SK-N-SH (cell line): ENCODE measurements around the gene CACNA2D4.

Experiments
- ELF1 ChIP-seq: IDR thresholded peaks from 2 replicates; pipeline ENCODE4 v1.4.0; 2012
- GATA2 ChIP-seq: sonication (generic); formaldehyde crosslinking; IDR thresholded peaks from 2 replicates; pipeline ENCODE4 v1.5.0; 2020; ENCODE audit warnings: mild to moderate bottlenecking, missing genetic modification reagents
- POLR2AphosphoS5 ChIP-seq: IDR thresholded peaks from 2 replicates; pipeline ENCODE4 v1.6.1; 2012; ENCODE audit warnings: low read depth, low read length
- RAD21 ChIP-seq: IDR thresholded peaks from 2 replicates; pipeline ENCODE4 v1.6.1; 2012; ENCODE audit warnings: mild to moderate bottlenecking, low read length
- TAF1 ChIP-seq: IDR thresholded peaks from 2 replicates; pipeline ENCODE4 v1.6.1; 2012; ENCODE audit warnings: low read depth, mild to moderate bottlenecking, low read length, moderate library complexity, borderline replicate concordance
- TF ChIP-seq, protein P1 (sequence below): IDR thresholded peaks from 2 replicates; pipeline ENCODE4 v1.4.0; 2012; ENCODE audit warnings: low read depth
- TF ChIP-seq, protein P2 (sequence below): fragments of 200-600 bp; sonication (generic); IDR thresholded peaks from 2 replicates; pipeline ENCODE4 v1.6.1; 2017; ENCODE audit warnings: antibody characterized with exemption, mild to moderate bottlenecking, moderate library complexity
- TF ChIP-seq, protein P3 (sequence below): IDR thresholded peaks from 2 replicates; pipeline ENCODE4 v1.6.1; 2012; ENCODE audit warnings: mild to moderate bottlenecking, low read depth, low read length, moderate library complexity

DNA sequence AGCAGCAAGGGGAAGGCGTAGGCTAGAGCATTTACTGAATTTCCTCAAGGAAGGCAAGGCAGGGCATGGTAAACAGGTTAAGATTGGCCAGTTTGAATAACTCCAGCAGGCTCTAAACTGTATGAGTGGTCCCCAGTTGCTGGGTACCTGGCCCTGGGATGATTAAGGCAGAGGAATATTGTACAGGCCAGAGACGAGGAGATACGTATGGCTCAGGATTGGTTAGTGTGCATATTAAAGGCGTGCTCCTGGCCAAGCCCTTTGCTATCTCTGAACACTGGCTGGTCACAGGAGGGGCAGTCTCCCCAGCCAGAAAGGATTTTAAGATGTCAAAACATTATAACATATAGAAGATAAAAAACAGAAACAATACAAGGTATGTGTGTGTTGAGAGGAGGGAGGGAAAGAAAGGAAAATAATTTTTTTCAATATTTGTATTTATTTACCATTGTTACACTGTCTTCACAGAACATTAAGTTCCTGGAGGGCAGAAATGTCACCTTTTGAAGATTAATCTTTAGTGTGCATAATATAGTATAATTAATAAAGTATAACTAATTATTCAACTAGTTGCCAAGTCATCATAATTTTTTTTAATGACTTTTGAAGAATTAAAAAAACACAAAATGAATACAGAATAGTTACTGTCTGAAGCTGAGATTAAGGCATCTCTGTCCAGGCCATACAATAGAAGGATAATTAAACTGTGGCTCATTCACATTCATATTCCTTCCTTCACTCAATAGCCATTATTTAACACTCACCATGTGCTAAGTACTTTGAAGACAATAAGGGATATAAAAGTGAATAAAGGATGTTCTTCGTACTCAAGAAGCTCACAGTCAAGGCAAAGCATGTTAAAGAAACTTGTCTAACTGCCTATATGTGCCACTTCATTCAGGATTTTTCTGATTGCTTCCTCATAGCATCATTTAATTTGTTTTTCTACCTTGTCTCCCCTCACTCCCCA lies 43.9 kb upstream of the CACNA2D4 start:
- TF ChIP-seq, protein P1, sequence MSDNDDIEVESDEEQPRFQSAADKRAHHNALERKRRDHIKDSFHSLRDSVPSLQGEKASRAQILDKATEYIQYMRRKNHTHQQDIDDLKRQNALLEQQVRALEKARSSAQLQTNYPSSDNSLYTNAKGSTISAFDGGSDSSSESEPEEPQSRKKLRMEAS: no peak
- TF ChIP-seq RAD21: no peak
- TF ChIP-seq, protein P2, sequence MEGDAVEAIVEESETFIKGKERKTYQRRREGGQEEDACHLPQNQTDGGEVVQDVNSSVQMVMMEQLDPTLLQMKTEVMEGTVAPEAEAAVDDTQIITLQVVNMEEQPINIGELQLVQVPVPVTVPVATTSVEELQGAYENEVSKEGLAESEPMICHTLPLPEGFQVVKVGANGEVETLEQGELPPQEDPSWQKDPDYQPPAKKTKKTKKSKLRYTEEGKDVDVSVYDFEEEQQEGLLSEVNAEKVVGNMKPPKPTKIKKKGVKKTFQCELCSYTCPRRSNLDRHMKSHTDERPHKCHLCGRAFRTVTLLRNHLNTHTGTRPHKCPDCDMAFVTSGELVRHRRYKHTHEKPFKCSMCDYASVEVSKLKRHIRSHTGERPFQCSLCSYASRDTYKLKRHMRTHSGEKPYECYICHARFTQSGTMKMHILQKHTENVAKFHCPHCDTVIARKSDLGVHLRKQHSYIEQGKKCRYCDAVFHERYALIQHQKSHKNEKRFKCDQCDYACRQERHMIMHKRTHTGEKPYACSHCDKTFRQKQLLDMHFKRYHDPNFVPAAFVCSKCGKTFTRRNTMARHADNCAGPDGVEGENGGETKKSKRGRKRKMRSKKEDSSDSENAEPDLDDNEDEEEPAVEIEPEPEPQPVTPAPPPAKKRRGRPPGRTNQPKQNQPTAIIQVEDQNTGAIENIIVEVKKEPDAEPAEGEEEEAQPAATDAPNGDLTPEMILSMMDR: no peak
- TF ChIP-seq GATA2 (CRISPR knock-in tag): no peak
- TF ChIP-seq, protein P3, sequence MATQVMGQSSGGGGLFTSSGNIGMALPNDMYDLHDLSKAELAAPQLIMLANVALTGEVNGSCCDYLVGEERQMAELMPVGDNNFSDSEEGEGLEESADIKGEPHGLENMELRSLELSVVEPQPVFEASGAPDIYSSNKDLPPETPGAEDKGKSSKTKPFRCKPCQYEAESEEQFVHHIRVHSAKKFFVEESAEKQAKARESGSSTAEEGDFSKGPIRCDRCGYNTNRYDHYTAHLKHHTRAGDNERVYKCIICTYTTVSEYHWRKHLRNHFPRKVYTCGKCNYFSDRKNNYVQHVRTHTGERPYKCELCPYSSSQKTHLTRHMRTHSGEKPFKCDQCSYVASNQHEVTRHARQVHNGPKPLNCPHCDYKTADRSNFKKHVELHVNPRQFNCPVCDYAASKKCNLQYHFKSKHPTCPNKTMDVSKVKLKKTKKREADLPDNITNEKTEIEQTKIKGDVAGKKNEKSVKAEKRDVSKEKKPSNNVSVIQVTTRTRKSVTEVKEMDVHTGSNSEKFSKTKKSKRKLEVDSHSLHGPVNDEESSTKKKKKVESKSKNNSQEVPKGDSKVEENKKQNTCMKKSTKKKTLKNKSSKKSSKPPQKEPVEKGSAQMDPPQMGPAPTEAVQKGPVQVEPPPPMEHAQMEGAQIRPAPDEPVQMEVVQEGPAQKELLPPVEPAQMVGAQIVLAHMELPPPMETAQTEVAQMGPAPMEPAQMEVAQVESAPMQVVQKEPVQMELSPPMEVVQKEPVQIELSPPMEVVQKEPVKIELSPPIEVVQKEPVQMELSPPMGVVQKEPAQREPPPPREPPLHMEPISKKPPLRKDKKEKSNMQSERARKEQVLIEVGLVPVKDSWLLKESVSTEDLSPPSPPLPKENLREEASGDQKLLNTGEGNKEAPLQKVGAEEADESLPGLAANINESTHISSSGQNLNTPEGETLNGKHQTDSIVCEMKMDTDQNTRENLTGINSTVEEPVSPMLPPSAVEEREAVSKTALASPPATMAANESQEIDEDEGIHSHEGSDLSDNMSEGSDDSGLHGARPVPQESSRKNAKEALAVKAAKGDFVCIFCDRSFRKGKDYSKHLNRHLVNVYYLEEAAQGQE: no peak
- TF ChIP-seq POLR2AphosphoS5: no peak
- TF ChIP-seq TAF1: no peak
- TF ChIP-seq ELF1: no peak
